ENCODE results near the gene ANKS1A. TPM values are rescaled to one million over a fixed set of nuclear protein-coding genes. Genes with fewer than 3 reads are reported as not detected.

ANKS1A gene
- polyA plus RNA-seq, 1 of the 3 experiments (the other 2 are of a cell fraction): 7.6 TPM

- no peak for TF ChIP-seq ZBTB33 (IDR thresholded peaks at IDR 0.05; ENCODE audit: borderline replicate concordance, low read depth)
- no peak for TF ChIP-seq POLR2AphosphoS5 (IDR thresholded peaks at IDR 0.05; ENCODE audit: low read depth, low read length)
- TF ChIP-seq SMC3 (IDR thresholded peaks at IDR 0.05; ENCODE audit: low read depth, low read length): no peak
- no peak for TF ChIP-seq REST (IDR thresholded peaks at IDR 0.05; ENCODE audit: low read depth, low read length)
- no peak for TF ChIP-seq RXRA (IDR thresholded peaks at IDR 0.05; ENCODE audit: borderline replicate concordance, low read depth)
- no peak for TF ChIP-seq TAF1 (IDR thresholded peaks at IDR 0.05; ENCODE audit: borderline replicate concordance, low read depth, low read length)
- TF ChIP-seq TCF12 (IDR thresholded peaks at IDR 0.05): no peak
- TF ChIP-seq PBX3 (IDR thresholded peaks at IDR 0.05): no peak
Observed at GRCh38 chr6:35080821-35081425, 191.9 kb downstream of the ANKS1A start (continued).

- no peak for DNase-seq
- Histone ChIP-seq H3K9me2 (no peaks in the 10 kb centered on the region), H3K36me3 (replicated peaks in 1 of 2; ENCODE audit: control insufficient read depth in 1 of 2, insufficient read depth in 2 of 2, low read length in 1 of 2) (peaks cover 0 to 43% of the 10 kb centered on the region in 2 experiments), H4K20me1 (ENCODE audit: insufficient read depth) (no peaks in the 10 kb centered on the region), H3K9me3 (no peaks in the 10 kb centered on the region), H3K4me2 (no peak overlapping the region), H3K27me3 (ENCODE audit: insufficient read depth) (no peaks in the 10 kb centered on the region), H3K9ac (no peak overlapping the region), H2AFZ (ENCODE audit: low read depth) (no peak overlapping the region), H3K4me1 (ENCODE audit: control insufficient read depth in 1 of 2, insufficient read depth in 2 of 2, low read depth in 1 of 2, low read length in 1 of 2) (no peaks in the 10 kb centered on the region), H3F3A (replicated peaks; ENCODE audit: insufficient read depth) (no peaks in the 10 kb centered on the region), H3K79me2 (ENCODE audit: insufficient read depth) (no peaks in the 10 kb centered on the region), H3K27ac (ENCODE audit: low read depth in 2 of 2, low read length in 1 of 2) (no peak overlapping the region), H3K4me3 (ENCODE audit: low read depth in 2 of 2, low read length in 1 of 2) (no peak overlapping the region)
- CTCF ChIA-PET: no interaction called here
- TF ChIP-seq PBX3 (IDR thresholded peaks at IDR 0.05): no peak
- WGBS (ENCODE audit: low lambda C conversion rate): 83% methylated on average over 13 of the region's 13 CpGs
- POLR2A ChIA-PET: no interaction called here
Observed at GRCh38 chr6:35081426-35081851, 192.4 kb downstream of the ANKS1A start.
